Liver (tissue), 9 donors: ENCODE results near the gene ENTHD1. TPM values are rescaled to one million over a fixed set of nuclear protein-coding genes. Genes with fewer than 3 reads are reported as not detected.

Experiments used
- DNase-seq: peaks from one replicate; pipeline ENCODE4 v3.0.0-alpha.2; 2017; ENCODE audit warnings: low spot score
- H3K27ac ChIP-seq, 2 donors: one replicate each; pipeline ENCODE4 v1.7.0; 2013; ENCODE audit warnings: inconsistent platforms in 2 of 2, low read length in 2 of 2, control low read depth in 1 of 2, low read depth in 1 of 2, mild to moderate bottlenecking in 1 of 2
- H3K27me3 ChIP-seq, 4 donors: one replicate each; pipeline versions ENCODE4 v1.6.1 to v1.7.0; 2013; ENCODE audit warnings: low read length in 3 of 4, inconsistent platforms in 1 of 4, mild to moderate bottlenecking in 1 of 4, moderate library complexity in 1 of 4; ENCODE audit not compliant: control insufficient read depth in 4 of 4, insufficient read depth in 4 of 4
- H3K36me3 ChIP-seq, 4 donors: one replicate each; pipeline versions ENCODE4 v1.6.1 to v1.7.0; 2013; ENCODE audit warnings: low read length in 3 of 4, mild to moderate bottlenecking in 3 of 4, low read depth in 1 of 4, moderate library complexity in 1 of 4; ENCODE audit not compliant: control insufficient read depth in 4 of 4, insufficient read depth in 3 of 4
- H3K4me1 ChIP-seq, 4 donors: one replicate each; pipeline versions ENCODE4 v1.6.1 to v1.7.0; 2013; ENCODE audit warnings: low read length in 3 of 4, mild to moderate bottlenecking in 3 of 4, moderate library complexity in 1 of 4; ENCODE audit not compliant: control insufficient read depth in 4 of 4, insufficient read depth in 4 of 4
- H3K4me3 ChIP-seq, 3 donors: one replicate each; pipeline versions ENCODE4 v1.6.1 to v1.7.0; 2013; ENCODE audit warnings: low read length in 3 of 3, control low read depth in 1 of 3, low read depth in 1 of 3, mild to moderate bottlenecking in 1 of 3
- H3K9ac ChIP-seq, 2 donors: one replicate each; pipeline ENCODE4 v1.7.0; 2013; ENCODE audit warnings: low read length in 2 of 2, mild to moderate bottlenecking in 2 of 2, moderate library complexity in 2 of 2, control low read depth in 1 of 2, low read depth in 1 of 2
- H3K9me3 ChIP-seq, 4 donors: one replicate each; pipeline versions ENCODE4 v1.6.1 to v1.7.0; 2013; ENCODE audit warnings: low read length in 3 of 4; ENCODE audit not compliant: control insufficient read depth in 4 of 4
- ATF3 ChIP-seq: IDR thresholded peaks from 2 replicates; pipeline ENCODE4 v1.6.1; 2016; ENCODE audit warnings: antibody characterized with exemption
- CTCF ChIP-seq: fragments of 150-350 bp; IDR thresholded peaks from 2 replicates; pipeline ENCODE4 v1.5.1; 2017; ENCODE audit warnings: improper control_type of control experiment, low read depth, low read length; ENCODE audit not compliant: missing input control
- FOXA2 ChIP-seq: IDR thresholded peaks from 2 replicates; pipeline ENCODE4 v1.6.1; 2016; ENCODE audit warnings: antibody characterized with exemption
- MAX ChIP-seq: IDR thresholded peaks from 2 replicates; pipeline ENCODE4 v1.6.1; 2016; ENCODE audit warnings: antibody characterized with exemption
- RAD21 ChIP-seq, 2 donors: IDR thresholded peaks; 2 replicates each; pipeline ENCODE4 v1.6.1; 2016; ENCODE audit warnings: antibody characterized with exemption in 2 of 2, mild to moderate bottlenecking in 2 of 2
- SP1 ChIP-seq: IDR thresholded peaks from 2 replicates; pipeline ENCODE4 v1.6.1; 2018; ENCODE audit warnings: antibody characterized with exemption, mild to moderate bottlenecking
- TAF1 ChIP-seq: conservative IDR thresholded peaks from 2 replicates; pipeline ENCODE4 v1.6.1; 2016; ENCODE audit warnings: antibody characterized with exemption, mild to moderate bottlenecking
- ZBTB33 ChIP-seq: IDR thresholded peaks from 2 replicates; pipeline ENCODE4 v1.6.1; 2016; ENCODE audit warnings: antibody characterized with exemption
- WGBS: extraction: QIAGEN DNeasy Blood & Tissue Kit; methylation state at CpG from one replicate; pipeline ENCODE4 v1.1.7; 2013; 5-methylcytosine and 5-hydroxymethylcytosine counted together
- polyA plus RNA-seq, 2 donors: library from polyadenylated mRNA; stranded (reverse) in 1 of 2; unstranded in 1 of 2; fragments of 200-250 nt in 1 of 2; fragments of >200 nt in 1 of 2; fragmentation: Nextera tagmentation in 1 of 2; extraction: Ambion mirVana in 1 of 2; gene quantifications; one replicate each; pipeline versions ENCODE4 v1.2.1 to v1.2.3, GENCODE V29; 2013 to 2015
- total RNA-seq, 2 donors: library from RNA; depleted of rRNA; stranded (reverse); fragments of >200 nt; gene quantifications; one replicate each; pipeline ENCODE4 v1.2.3, GENCODE V29; 2014
- donor health status: healthy.
- donor health status: healthy.
- donor health status: healthy.
- donor health status: healthy.
- donor health status: healthy.

ENTHD1 gene
- total and polyA plus RNA-seq, 4 donors, result not detected

DNA sequence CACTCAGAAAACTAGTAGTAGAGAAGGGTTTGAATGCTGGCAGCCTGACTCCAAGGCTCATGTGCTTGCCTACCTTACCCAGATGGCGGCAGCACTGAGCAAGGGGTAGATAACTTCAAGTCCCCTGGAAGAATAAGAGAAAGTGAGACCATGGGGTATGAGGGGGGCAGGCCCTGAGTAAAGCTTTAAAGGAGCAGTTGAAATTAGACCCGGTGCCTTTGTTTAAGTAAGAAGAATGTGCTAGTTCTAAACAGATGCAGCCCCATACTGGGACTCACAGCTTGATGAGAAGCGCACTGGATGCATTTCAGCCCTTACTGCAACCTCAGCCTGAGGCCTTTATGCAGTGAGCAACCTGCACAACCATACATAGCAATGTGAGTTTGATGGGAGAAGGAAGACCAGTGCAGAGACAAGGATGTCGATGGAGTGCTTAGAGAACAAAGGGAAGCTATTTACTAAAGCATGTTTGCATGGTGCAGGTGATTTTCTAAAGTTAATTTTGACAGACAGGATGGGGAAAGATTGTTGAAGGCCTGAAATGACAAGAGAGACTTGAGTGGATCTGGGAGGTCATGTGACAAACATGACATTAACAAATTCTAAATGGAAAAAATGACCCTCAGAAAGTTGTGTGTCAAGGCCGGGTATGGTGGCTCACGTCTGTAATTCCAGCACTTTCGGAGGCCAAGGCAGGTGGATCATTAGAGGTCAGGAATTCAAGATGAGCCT lies 39.5 kb upstream of the ENTHD1 start:
- no peak for TF ChIP-seq TAF1
- TF ChIP-seq FOXA2, result no peak
- TF ChIP-seq RAD21 (IDR thresholded peaks at IDR 0.05), result peak; percentile 75 to 87
- peak; percentile 72 for TF ChIP-seq CTCF
- H3K4me1 ChIP-seq, result no peaks in the 10 kb centered on the region
- 72% methylated on average over 7 of the region's 7 CpGs for WGBS
- peak; percentile 77 for DNase-seq
- no peak overlapping the region for H3K4me3 ChIP-seq
- H3K9me3 ChIP-seq, result no peaks in the 10 kb centered on the region
- H3K27me3 ChIP-seq, result peaks cover 0 to 7% (median 0%) of the 10 kb centered on the region in 4 donors
- no peak overlapping the region for H3K9ac ChIP-seq
- no peak overlapping the region for H3K27ac ChIP-seq
- no peaks in the 10 kb centered on the region for H3K36me3 ChIP-seq

DNA sequence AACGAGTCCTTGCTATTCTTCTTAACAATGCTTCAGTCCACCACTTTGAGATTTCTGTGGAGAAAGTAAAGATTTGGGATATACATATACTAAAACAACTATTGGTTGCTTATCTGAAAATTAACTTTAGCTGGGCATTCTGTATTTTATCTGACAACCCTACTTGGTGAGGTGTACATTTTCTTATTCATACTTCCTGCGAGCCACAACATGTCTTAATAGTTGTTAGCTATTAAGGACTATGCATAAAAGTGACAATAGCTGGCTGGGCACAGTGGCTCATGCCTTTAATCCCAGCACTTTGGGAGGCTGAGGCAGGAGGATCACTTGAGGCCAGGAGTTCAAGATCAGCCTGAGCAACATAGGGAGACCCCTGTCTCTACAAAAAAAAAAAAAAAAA lies 38.6 kb upstream of the ENTHD1 start:
- H3K4me3 ChIP-seq, result no peak overlapping the region
- H3K27me3 ChIP-seq, result peaks cover 0 to 5% (median 0%) of the 10 kb centered on the region in 4 donors
- H3K9me3 ChIP-seq, result no peaks in the 10 kb centered on the region
- 64% methylated on average over 2 of the region's 2 CpGs for WGBS
- no peaks in the 10 kb centered on the region for H3K4me1 ChIP-seq
- H3K36me3 ChIP-seq, result no peaks in the 10 kb centered on the region
- DNase-seq, result no peak
- H3K9ac ChIP-seq, result no peak overlapping the region
- TF ChIP-seq SP1, result no peak
- TF ChIP-seq MAX, result no peak
- TF ChIP-seq TAF1, result no peak
- no peak for TF ChIP-seq RAD21 (IDR thresholded peaks at IDR 0.05)
- TF ChIP-seq ATF3, result no peak
- TF ChIP-seq ZBTB33, result no peak
- H3K27ac ChIP-seq, result no peak overlapping the region

DNA sequence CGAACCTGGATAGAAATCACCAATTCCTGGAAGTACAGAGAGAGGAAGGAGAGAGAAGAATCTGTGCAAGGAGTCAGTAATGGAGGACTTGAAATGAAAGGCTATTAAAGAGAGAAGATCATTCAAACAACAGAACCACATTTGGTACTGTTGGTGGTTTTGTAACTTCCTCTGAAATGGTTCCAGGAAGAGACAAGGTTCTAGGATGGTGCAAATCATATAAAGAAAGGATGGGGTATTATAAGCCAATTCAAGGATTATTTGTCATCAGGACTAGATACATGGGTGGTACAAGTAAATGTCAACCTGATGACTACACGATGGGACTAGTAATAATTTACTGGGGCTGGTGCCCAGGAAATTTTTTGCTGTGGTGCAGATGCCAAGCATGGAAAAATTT lies 37.7 kb upstream of the ENTHD1 start:
- 58% methylated on average over 2 of the region's 2 CpGs for WGBS
- no peak overlapping the region for H3K9ac ChIP-seq
- DNase-seq, result no peak
- TF ChIP-seq ZBTB33 (no peak), RAD21 (IDR thresholded peaks at IDR 0.05) (no peak)
- H3K27me3 ChIP-seq, result peaks cover 0 to 5% (median 0%) of the 10 kb centered on the region in 4 donors
- no peaks in the 10 kb centered on the region for H3K9me3 ChIP-seq
- no peak overlapping the region for H3K27ac ChIP-seq
- H3K36me3 ChIP-seq, result no peaks in the 10 kb centered on the region
- H3K4me1 ChIP-seq, result no peaks in the 10 kb centered on the region
- no peak overlapping the region for H3K4me3 ChIP-seq
